Urothelium cell line (cell line): ENCODE measurements around the gene ACOT9.
A peak's percentile ranks its signal among the peaks of the same experiment; 100 is the strongest.
"Not testable (repeated sequence)": the region's sequence is repeated elsewhere in the genome, so short reads cannot be mapped to it uniquely, and the experiment has no call there.

Source experiments
- DNase-seq: peaks from one replicate; pipeline ENCODE4 v3.0.0; 2011; ENCODE audit warnings: low spot score, mixed read lengths
- FAIRE-seq: peaks from 2 replicates; lab custom pipeline; 2011; peaks lifted over from hg19 to GRCh38; lab: Jason Lieb, UNC

ACOT9 gene, protein sequence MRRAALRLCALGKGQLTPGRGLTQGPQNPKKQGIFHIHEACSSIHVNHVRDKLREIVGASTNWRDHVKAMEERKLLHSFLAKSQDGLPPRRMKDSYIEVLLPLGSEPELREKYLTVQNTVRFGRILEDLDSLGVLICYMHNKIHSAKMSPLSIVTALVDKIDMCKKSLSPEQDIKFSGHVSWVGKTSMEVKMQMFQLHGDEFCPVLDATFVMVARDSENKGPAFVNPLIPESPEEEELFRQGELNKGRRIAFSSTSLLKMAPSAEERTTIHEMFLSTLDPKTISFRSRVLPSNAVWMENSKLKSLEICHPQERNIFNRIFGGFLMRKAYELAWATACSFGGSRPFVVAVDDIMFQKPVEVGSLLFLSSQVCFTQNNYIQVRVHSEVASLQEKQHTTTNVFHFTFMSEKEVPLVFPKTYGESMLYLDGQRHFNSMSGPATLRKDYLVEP

DNA sequence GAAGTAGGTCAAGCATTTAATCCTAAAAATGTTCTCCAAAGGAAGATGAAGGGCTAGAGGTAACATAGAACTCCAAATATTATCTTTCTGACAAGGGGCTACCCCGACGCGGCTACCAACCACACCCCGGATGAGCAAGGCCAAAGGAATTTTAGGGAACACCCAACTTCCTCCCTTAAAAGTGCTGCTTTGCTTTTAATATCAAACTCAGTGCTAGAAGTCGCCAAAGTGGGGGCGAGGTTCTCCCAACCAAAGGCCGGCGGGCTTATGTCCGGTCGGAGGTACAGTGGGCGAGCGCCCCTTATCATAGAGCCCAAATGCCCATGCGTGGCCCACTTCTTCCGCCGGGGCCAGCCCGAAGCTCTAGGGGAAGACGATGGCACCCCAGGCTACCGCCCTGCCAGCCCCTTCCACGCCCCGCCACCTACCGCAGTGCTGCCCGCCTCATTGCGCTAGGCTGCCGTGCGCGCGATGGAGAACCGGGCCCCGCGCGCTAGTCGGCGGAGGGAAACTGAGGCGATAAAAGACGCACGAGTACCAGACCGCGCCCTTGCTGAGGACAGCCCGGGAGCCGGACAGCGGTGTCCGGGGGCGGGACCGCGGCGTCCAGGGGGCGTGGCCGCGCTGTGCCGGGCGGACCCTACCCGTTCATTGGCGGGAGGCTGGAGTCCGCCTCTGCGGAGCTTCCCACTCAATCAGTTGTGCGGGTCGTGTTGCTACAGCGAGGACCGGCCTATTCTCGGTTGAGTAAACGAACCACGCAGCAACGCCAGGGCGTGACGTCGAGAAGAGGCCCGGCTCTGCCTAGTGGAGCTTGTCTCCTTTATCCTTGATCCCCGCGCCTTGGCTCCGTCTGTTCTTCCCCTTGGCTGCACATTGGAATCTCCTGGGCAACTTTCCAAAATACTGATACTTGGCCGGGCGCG lies at the start of gene ACOT9:
ACOT9 (minus strand) TSS at position 580 of the 926 bp plus-strand sequence; CDS start at position 448, 132 bp downstream.
- FAIRE-seq: no peak
- peak; percentile 82 for DNase-seq

DNA sequence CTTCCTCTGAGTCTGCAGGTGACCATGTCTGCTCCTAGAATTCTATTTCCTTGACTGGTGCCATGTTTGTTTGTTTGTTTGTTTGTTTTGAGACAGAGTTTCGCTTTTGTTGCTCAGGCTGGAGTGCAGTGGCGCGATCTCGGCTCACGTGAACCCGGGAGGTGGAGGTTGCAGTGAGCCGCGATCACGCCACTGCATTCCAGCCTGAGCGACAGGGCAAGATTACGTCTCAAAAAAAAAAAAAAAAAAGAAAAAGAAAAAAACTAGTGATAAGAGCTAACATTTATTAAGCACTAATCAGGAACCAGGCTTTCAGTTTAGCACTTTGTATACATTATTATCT lies 47.0 kb upstream of the ACOT9 start:
- FAIRE-seq: no peak

DNA sequence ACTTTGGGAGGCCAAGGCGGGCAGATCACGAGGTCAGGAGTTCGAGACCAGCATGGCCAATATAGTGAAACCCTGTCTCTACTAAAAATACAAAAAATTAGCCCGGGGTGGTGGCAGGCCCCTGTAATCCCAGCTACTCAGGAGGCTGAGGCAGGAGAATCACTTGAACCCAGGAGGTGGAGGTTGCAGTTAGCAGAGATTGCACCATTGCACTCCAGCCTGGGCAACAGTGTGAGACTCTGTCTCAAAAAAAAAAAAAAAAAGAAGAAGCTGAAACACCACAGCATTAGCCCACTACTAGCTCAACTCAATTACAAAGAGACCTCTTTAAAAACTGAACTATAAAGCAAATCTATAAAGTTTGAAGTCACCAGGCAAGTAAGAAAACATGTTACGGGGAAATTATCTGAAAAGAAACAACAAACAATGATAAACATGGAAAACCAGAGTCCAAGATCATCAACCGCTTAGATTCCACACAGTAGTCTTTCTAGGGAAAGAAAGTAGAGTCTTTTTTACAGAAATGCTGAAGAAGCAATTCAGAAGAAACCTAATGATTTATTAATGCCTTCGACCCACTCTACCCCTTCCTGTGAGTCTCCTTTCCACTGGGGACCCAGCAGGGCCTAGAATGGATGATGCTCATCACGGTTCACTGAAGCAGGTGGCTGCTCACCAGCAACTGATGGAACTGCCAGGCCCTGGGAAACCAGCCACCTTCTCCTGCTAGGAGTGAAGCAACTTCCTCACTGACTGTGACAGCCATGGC lies 46.5 kb upstream of the ACOT9 start:
- no peak for DNase-seq
- no peak for FAIRE-seq

More for the DNA sequence above, 47.0 kb upstream of the ACOT9 start:
- no peak for DNase-seq

DNA sequence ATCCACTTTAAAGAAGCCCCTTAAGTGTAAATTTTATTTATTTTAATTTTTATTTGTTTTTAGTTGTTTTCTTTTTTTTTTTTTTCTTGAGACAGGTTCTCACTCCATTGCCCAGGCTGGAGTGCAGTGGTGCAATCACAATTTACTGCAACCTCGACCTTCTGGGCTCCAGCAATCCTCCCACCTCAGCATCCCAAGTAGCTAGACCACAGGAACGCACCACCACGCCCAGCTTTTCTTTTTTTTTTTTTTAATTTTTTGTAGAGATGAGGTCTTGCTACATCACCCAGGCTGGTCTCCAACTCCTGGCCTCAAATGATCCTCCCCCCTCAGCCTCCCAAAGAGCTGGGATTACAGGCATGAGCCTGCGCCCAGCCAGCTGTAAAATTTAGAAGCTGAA lies 45.9 kb upstream of the ACOT9 start:
- FAIRE-seq (no peak), DNase-seq (no peak)

DNA sequence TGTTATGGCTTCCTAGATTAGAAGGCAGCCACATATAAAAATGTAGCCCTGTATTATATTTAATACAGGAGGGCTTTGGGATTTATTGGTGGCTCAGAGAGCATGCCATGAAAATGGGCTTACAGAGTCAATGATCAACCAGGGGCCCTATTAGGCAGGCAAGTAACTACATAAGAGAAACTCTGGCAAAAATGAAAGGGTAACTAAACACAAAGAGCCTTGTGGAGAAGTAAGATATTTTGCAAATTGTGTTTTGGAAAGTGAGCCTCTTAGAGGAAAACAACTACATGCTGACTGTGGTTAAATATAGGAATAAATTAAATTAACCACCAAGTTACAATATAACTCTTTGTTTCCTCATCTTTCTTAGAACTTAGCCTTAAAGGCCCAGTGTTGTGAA lies 45.4 kb upstream of the ACOT9 start:
- FAIRE-seq: no peak
- no peak for DNase-seq

DNA sequence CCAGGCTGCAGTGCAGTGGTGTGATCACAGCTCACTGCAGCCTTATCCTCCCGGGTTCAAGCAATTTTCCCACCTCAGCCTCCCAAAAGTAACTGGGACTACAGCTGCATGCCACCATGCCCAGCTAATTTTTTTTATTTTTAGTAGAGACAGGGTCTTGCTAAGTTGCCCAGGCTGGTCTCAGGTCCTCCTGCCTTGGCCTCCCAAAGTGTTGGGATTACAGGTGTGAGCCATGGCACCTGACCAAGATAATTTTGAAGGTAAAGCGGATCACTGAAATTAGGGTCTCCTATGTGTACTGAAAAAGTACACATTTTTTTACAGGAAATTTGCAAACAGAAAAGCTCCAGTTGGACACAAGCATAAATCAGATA lies 44.7 kb upstream of the ACOT9 start:
- no peak for DNase-seq
- no peak for FAIRE-seq

DNA sequence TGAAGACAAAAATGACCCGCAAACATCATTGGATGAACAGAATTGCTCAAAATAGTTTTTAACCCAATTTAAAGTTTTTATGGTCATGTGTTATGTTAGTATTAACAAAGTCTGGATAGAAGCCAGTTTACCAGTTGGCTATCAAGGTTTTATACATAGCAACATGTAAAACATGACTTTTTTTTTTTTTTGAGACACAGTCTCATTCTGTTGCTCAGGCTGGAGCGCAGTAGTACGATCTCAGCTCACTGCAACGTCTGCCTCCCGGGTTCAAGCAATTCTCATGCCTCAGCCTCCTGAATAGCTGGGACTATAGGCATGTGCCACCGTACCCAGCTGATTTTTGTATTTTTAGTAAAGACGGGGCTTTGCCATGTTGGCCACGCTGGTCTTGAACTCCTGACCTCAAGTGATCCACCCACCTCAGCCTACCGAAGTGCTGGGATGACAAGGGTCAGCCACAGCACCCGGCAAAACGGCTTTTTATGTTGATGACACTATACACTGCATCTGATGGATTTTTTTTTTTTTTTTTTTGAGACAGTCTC lies 43.3 kb upstream of the ACOT9 start:
- DNase-seq: no peak
- no peak for FAIRE-seq

DNA sequence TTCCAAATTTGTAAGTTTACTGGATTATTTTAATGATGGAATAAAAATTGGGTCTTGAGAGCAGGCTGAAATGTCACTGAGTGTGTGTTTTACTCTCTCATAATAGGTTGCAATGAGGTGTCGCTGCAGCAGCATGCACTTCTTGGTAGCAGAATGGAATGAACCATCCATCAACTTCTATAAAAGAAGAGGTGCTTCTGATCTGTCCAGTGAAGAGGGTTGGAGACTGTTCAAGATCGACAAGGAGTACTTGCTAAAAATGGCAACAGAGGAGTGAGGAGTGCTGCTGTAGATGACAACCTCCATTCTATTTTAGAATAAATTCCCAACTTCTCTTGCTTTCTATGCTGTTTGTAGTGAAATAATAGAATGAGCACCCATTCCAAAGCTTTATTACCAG lies 42.5 kb upstream of the ACOT9 start:
- no peak for DNase-seq
- FAIRE-seq: no peak

DNA sequence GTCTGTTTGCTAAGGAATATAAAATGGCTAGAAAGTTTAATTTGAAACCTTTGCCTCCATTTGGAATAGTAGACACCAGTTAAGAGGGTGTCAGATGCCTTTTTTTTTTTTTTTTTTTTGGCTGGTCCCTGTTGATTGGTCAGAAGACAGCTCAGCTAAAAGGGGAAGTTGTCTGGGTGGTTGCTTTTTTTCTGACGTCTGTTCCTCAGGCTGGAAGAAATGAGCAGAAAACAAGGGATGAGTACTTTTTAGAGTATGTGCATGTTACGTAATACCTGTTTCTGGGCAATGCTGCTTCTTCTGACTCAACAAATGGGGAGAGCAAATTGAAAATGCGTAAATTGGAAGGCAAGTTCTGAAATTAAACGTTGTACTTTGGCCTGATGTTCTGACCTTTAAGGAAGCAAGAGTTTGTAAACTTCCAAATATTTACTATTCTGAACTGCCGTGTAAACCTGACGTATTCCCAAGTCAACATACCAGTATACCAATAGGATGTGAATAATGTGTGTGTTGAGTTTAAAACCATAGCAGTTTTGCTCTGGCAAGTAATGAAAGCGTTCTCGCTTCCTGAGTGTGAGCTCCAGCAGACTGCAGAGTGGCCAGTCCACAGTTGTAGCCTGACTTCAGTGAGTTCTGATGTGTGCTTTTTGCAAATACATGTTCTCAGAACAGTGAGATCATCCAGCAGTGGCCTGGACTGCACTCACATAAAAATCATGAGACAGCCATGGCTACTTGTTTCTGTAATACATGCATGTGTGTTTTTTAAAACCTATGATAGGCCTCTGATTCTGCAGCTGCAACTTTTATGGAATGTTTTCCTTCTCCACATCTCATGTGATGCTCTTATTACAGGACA lies 41.6 kb upstream of the ACOT9 start:
- no peak for FAIRE-seq
- no peak for DNase-seq

DNA sequence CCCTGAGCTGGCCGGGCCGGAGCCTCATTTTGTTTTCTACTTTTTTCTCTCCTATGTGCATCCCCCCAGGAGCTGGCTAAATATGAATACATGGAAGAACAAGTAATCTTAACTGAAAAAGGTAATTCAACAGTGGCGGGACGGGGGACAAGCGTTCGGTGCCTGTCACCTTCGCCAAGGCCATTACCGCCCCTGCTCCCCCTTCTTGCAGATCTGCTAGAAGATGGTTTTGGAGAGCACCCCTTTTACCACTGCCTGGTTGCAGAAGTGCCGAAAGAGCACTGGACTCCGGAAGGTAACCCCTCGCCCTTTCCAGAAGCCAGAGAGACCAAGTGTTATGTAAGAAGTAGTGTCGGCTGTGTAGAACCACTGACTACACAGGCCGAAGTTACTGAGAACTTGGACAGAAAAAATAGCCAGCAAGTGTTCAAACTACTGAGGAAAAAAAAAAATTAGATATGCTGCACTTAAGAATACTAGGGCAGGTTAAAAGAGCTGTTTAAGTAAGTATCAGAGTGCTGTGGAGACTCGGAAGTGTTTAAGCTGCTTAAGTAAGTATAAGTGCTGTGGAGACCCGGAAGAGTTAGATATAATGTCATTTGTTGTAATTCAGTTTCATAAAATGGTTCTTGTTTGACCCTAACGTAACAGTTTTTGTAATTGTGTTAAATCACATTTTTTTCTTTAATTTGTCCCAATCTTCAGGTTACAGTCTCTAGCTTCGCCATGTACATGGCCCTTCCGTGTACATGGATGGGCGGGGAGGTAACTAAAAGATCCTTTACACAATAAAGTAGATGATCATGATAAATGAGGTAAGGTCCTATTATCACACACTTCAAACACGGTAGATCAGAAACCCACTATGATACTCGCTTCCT lies 40.8 kb upstream of the ACOT9 start:
- FAIRE-seq (no peak), DNase-seq (no peak)

DNA sequence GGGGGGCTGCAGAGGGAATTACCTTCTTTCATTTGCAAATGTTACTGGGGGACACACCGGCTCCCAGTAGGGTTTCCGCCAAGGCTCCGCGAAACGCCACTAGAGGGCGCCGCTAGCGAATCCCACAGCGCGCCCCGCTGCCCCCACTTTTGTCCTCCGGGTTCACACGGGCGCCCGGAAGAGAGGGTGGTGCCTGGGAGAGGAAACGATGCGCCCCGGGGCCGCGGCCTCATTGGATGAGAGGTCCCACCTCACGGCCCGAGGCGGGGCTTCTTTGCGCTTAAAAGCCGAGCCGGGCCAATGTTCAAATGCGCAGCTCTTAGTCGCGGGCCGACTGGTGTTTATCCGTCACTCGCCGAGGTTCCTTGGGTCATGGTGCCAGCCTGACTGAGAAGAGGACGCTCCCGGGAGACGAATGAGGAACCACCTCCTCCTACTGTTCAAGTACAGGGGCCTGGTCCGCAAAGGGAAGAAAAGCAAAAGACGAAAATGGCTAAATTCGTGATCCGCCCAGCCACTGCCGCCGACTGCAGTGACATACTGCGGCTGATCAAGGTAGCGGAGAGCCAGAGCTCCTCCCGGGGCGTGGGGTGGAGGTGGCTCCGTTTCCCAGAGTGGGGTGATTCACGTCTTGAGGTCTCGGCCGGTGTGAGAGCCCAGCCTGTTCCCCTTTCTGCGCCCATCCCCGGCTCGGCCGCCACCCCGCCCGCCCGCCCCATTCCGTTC lies 40.0 kb upstream of the ACOT9 start, which contains the start of gene SAT1:
SAT1 (plus strand) TSS at position 311 of the 726 bp plus-strand sequence; CDS start at position 490, 179 bp downstream.
- DNase-seq: peak; percentile 76
- FAIRE-seq: no peak

DNA sequence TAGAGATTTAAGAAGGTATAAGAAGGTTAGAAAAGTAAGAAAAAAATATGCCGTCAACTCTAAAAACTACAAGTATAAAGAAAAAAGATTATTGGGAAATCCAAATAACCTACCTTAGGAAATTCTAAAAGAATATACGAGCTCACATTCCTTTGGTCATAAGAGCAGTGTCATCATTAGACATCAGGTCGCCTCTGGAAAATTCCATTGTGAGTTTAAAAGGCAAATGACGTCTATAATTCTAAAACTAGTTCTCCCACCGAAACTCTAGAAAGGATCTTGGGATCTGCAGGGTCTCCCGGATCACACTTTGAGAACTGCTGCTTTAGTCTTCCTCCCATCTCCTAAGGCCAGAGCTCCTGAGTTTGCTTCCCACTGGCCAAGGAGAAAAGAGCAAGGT lies 39.4 kb upstream of the ACOT9 start:
- FAIRE-seq (no peak), DNase-seq (no peak)

DNA sequence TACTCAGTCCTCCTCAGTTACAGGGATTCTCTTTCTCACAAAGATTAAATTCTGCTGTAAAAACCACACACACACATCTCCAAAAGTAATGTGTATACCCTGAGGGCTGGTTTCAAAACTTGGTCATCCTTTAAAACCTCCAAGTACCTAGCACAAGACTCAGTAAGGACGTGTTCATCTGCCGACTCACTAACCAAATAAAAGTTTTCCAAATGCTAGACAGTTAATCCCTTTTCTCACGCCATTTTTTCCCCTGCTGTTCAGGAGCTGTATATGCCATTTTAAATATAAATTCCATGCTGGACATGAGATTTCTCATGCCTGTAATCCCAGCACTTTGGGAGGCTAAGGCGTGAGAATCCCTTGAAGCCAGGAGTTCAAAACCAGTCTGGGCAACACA lies 35.9 kb upstream of the ACOT9 start:
- DNase-seq: no peak

DNA sequence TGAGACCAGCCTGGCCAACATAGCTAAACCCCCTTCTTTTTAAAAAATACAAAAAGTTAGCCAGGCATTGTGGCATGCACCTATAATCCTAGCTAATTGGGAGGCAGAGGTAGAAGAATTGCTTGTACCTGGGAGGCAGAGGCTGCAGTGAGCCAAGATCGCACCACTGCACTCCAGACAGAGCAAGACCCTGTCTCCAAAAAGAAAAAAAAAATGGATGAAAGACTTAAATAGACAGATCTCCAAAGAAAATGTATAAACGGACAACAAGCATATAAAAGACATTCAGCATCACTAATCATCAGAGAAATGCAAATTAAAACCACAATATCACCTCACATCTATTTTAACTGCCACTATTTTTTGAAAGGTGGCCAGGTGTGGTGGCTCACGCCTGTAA lies 33.3 kb upstream of the ACOT9 start:
- no peak for DNase-seq
- FAIRE-seq: no peak

More for the DNA sequence above, 35.9 kb upstream of the ACOT9 start:
- no peak for FAIRE-seq

DNA sequence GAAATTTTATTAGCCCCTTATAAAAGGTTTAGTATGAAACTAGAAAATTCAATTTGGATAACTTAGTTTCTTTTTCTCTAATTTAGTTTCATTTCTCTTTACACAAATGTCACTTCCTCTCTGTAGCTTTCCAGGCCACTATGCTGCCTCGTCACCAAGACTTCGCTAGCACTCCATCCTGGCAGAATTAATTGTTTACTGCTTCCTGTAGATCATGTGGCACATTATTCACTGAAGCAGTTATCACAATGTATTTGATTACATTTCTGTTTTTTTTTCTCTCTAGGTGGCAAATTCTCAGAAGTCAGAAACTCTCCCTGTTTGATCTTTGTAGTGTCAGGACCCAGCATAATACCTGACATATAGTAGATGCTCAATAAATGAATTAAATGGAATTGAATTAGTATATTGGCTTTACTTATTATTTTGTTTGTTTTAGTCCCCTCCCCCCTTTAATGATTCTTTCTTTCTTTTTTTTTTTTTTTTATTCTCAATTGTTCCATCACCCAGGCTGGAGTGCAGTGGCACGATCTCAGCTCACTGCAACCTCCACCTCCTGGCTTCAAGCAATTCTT lies 30.6 kb upstream of the ACOT9 start:
- no peak for FAIRE-seq
- no peak for DNase-seq

DNA sequence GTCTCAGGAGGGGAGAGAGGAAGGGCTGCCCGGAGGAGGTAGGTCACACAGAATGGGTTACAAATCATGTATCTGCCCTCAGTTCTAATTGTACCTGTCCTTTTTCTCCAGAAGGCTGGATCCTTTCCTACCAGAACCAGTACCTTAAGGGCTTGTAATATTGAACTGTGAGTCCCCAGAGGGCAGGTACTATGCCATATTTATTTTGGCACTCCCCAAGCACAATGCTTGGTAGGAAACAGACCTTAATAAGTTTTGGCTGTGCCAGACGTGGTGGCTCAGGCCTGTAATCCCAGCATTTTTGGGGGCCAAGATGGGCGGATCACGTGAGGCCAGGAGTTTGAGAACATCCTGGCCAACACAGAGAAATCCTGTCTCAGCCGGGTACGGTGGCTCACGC lies 28.0 kb upstream of the ACOT9 start:
- FAIRE-seq: not testable (repeated sequence)

DNA sequence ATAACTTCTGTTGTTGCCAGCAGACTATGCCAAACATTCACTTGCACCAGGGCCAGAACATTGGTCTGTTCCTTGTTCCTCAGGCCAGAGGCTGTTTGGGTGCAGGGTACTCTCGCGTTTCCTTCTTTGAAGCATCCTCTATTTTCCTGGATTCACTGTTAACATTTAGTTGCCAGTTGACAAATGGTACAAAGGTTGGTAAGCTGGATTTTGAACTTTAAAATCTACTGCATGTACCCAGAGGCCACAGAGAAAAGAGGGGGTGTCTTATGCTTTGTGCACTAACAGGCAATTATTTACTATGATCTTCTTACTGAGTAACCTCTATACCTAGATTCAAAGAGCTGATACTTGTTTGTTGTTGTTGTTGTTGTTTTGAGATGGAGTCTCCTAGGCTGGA lies 27.1 kb upstream of the ACOT9 start:
- FAIRE-seq: no peak
- DNase-seq: no peak

More for the DNA sequence above, 28.0 kb upstream of the ACOT9 start:
- not testable (repeated sequence) for DNase-seq
